Measurements from ENCODE around the gene VWCE. TPM values are rescaled to one million over a fixed set of nuclear protein-coding genes. Genes with fewer than 3 reads are reported as not detected.
"Not testable (repeated sequence)": the region's sequence is repeated elsewhere in the genome, so short reads cannot be mapped to it uniquely, and the experiment has no call there.

Gene VWCE
- total and polyA plus RNA-seq, 5 donors from 2014 or later = 0.94 TPM; not detected in 4

GRCh38 chr11:61254403-61255025, 40.6 kb downstream of the VWCE start:
- Mint-ChIP-seq H3K4me3 (no peak overlapping the region), H3K4me1 (no peaks in the 10 kb centered on the region), H3K27ac (no peak overlapping the region), H3K27me3 (peaks cover 10% of the 10 kb centered on the region), H3K9me3 (no peaks in the 10 kb centered on the region), H3K36me3 (no peaks in the 10 kb centered on the region)
- Histone ChIP-seq H3K27me3 (ENCODE audit: control insufficient read depth, insufficient read depth, low read length) (no peaks in the 10 kb centered on the region), H3K4me3 (ENCODE audit: low read depth, low read length) (no peak overlapping the region), H3K4me1 (ENCODE audit: control insufficient read depth, insufficient read depth, low read length, poor library complexity, severe bottlenecking) (no peaks in the 10 kb centered on the region), H3K9me3 (ENCODE audit: control insufficient read depth in 2 of 2, low read length in 2 of 2) (no peaks in the 10 kb centered on the region), H3K36me3 (ENCODE audit: control insufficient read depth, insufficient read depth, low read length) (no peaks in the 10 kb centered on the region), H3K27ac (ENCODE audit: insufficient read depth, low read length, poor library complexity, severe bottlenecking) (no peak overlapping the region)
- DNase-seq (peak; percentile 31 to 74 (median 45)), ATAC-seq (ENCODE audit: low read depth in 2 of 2) (peak; percentile 59 to 66)

GRCh38 chr11:61252332-61252731, 42.8 kb downstream of the VWCE start:
- peaks cover 10% of the 10 kb centered on the region for H3K27me3 Mint-ChIP-seq
- H3K9me3 Mint-ChIP-seq; H3K4me3 ChIP-seq (ENCODE audit: low read depth, low read length); H3K4me1 Mint-ChIP-seq; H3K27ac Mint-ChIP-seq; H3K36me3 Mint-ChIP-seq; H3K27me3 ChIP-seq (ENCODE audit: control insufficient read depth, insufficient read depth, low read length); H3K27ac ChIP-seq (ENCODE audit: insufficient read depth, low read length, poor library complexity, severe bottlenecking); H3K9me3 ChIP-seq (ENCODE audit: control insufficient read depth in 2 of 2, low read length in 2 of 2); H3K36me3 ChIP-seq (ENCODE audit: control insufficient read depth, insufficient read depth, low read length); DNase-seq; ATAC-seq (ENCODE audit: low read depth in 2 of 2); H3K4me3 Mint-ChIP-seq; H3K4me1 ChIP-seq (ENCODE audit: control insufficient read depth, insufficient read depth, low read length, poor library complexity, severe bottlenecking): not testable (repeated sequence)

GRCh38 chr11:61250796-61251765, 44.0 kb downstream of the VWCE start:
- DNase-seq; H3K36me3 Mint-ChIP-seq; H3K4me3 Mint-ChIP-seq; H3K9me3 Mint-ChIP-seq; ATAC-seq (ENCODE audit: low read depth in 2 of 2); H3K27ac ChIP-seq (ENCODE audit: insufficient read depth, low read length, poor library complexity, severe bottlenecking); H3K36me3 ChIP-seq (ENCODE audit: control insufficient read depth, insufficient read depth, low read length); H3K4me1 Mint-ChIP-seq; H3K4me1 ChIP-seq (ENCODE audit: control insufficient read depth, insufficient read depth, low read length, poor library complexity, severe bottlenecking); H3K4me3 ChIP-seq (ENCODE audit: low read depth, low read length); H3K9me3 ChIP-seq (ENCODE audit: control insufficient read depth in 2 of 2, low read length in 2 of 2); H3K27me3 ChIP-seq (ENCODE audit: control insufficient read depth, insufficient read depth, low read length): not testable (repeated sequence)
- peaks cover 10% of the 10 kb centered on the region for H3K27me3 Mint-ChIP-seq
- peak overlapping the region in 1 of 3 donors; percentile 9 for H3K27ac Mint-ChIP-seq

GRCh38 chr11:61249201-61249600, 45.9 kb downstream of the VWCE start:
- not testable (repeated sequence) for H3K9me3 ChIP-seq (ENCODE audit: control insufficient read depth in 2 of 2, low read length in 2 of 2); H3K4me3 Mint-ChIP-seq; H3K9me3 Mint-ChIP-seq; H3K36me3 ChIP-seq (ENCODE audit: control insufficient read depth, insufficient read depth, low read length); H3K27ac ChIP-seq (ENCODE audit: insufficient read depth, low read length, poor library complexity, severe bottlenecking); H3K4me3 ChIP-seq (ENCODE audit: low read depth, low read length); DNase-seq; H3K4me1 ChIP-seq (ENCODE audit: control insufficient read depth, insufficient read depth, low read length, poor library complexity, severe bottlenecking); H3K36me3 Mint-ChIP-seq; H3K4me1 Mint-ChIP-seq; H3K27me3 Mint-ChIP-seq; H3K27me3 ChIP-seq (ENCODE audit: control insufficient read depth, insufficient read depth, low read length); H3K27ac Mint-ChIP-seq; ATAC-seq (ENCODE audit: low read depth in 2 of 2)

- H3K36me3 Mint-ChIP-seq; H3K4me1 Mint-ChIP-seq; H3K27me3 ChIP-seq (ENCODE audit: control insufficient read depth, insufficient read depth, low read length); H3K27ac Mint-ChIP-seq; DNase-seq; ATAC-seq (ENCODE audit: low read depth in 2 of 2); H3K27ac ChIP-seq (ENCODE audit: insufficient read depth, low read length, poor library complexity, severe bottlenecking); H3K9me3 Mint-ChIP-seq; H3K27me3 Mint-ChIP-seq; H3K4me3 ChIP-seq (ENCODE audit: low read depth, low read length); H3K36me3 ChIP-seq (ENCODE audit: control insufficient read depth, insufficient read depth, low read length); H3K4me1 ChIP-seq (ENCODE audit: control insufficient read depth, insufficient read depth, low read length, poor library complexity, severe bottlenecking); H3K9me3 ChIP-seq (ENCODE audit: control insufficient read depth in 2 of 2, low read length in 2 of 2); H3K4me3 Mint-ChIP-seq: not testable (repeated sequence)
Observed at GRCh38 chr11:61248071-61248470, 47.0 kb downstream of the VWCE start.

GRCh38 chr11:61245284-61245964, 49.7 kb downstream of the VWCE start:
- H3K4me1 ChIP-seq (ENCODE audit: control insufficient read depth, insufficient read depth, low read length, poor library complexity, severe bottlenecking); H3K27me3 Mint-ChIP-seq; H3K27ac Mint-ChIP-seq; H3K36me3 Mint-ChIP-seq; H3K27me3 ChIP-seq (ENCODE audit: control insufficient read depth, insufficient read depth, low read length); H3K27ac ChIP-seq (ENCODE audit: insufficient read depth, low read length, poor library complexity, severe bottlenecking); H3K4me3 ChIP-seq (ENCODE audit: low read depth, low read length); H3K4me1 Mint-ChIP-seq; H3K4me3 Mint-ChIP-seq; H3K9me3 Mint-ChIP-seq; ATAC-seq (ENCODE audit: low read depth in 2 of 2); H3K9me3 ChIP-seq (ENCODE audit: control insufficient read depth in 2 of 2, low read length in 2 of 2); H3K36me3 ChIP-seq (ENCODE audit: control insufficient read depth, insufficient read depth, low read length); DNase-seq: not testable (repeated sequence)

GRCh38 chr11:61241526-61241925, 53.6 kb downstream of the VWCE start:
- H3K4me3 ChIP-seq (ENCODE audit: low read depth, low read length); H3K36me3 Mint-ChIP-seq; H3K9me3 Mint-ChIP-seq; H3K4me1 ChIP-seq (ENCODE audit: control insufficient read depth, insufficient read depth, low read length, poor library complexity, severe bottlenecking); H3K4me1 Mint-ChIP-seq; ATAC-seq (ENCODE audit: low read depth in 2 of 2); H3K27ac ChIP-seq (ENCODE audit: insufficient read depth, low read length, poor library complexity, severe bottlenecking); H3K36me3 ChIP-seq (ENCODE audit: control insufficient read depth, insufficient read depth, low read length); H3K27me3 Mint-ChIP-seq; H3K4me3 Mint-ChIP-seq; DNase-seq; H3K27ac Mint-ChIP-seq; H3K9me3 ChIP-seq (ENCODE audit: control insufficient read depth in 2 of 2, low read length in 2 of 2); H3K27me3 ChIP-seq (ENCODE audit: control insufficient read depth, insufficient read depth, low read length): not testable (repeated sequence)
